KG1 (cell line): Measurements from ENCODE around the gene MAPKAP1.
"Not testable (repeated sequence)": the region's sequence is repeated elsewhere in the genome, so short reads cannot be mapped to it uniquely, and the experiment has no call there.

Source experiments
- DNase-seq: peaks from one replicate; lab custom pipeline; 2025; lab: John Stamatoyannopoulos, UW

Gene MAPKAP1

GRCh38 chr9:125730168-125730567 lies 23.2 kb upstream of the MAPKAP1 start:
- no peak for DNase-seq

- DNase-seq = no peak
Observed at GRCh38 chr9:125726456-125727132, 19.6 kb upstream of the MAPKAP1 start.

- DNase-seq = no peak
Observed at GRCh38 chr9:125707472-125707804, 430 bp upstream of the MAPKAP1 start.

DNA sequence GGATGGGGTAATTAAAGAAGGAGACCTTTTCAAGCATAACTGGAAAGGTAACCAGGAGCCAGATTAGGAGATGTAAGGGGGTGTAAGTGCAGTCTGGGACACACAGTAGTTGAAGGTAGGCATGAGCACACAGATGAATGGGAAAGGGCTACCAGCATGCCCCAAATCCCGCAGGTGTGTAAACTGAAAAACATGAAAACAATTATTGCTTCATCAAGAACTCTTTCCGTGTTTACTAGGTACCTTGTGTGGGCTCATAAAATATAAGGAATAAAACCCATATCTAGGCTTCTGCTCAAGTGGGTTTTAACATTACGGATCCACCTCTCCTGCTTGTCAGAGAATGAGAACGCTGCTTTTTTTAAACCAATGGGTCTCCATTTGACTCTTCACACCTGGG lies 1.1 kb downstream of the MAPKAP1 start:
- no peak for DNase-seq

GRCh38 chr9:125703662-125704061 lies 3.3 kb downstream of the MAPKAP1 start:
- no peak for DNase-seq

- DNase-seq = no peak
Observed at GRCh38 chr9:125701351-125701750, 5.7 kb downstream of the MAPKAP1 start.

GRCh38 chr9:125700791-125701190 lies 6.2 kb downstream of the MAPKAP1 start:
- DNase-seq = no peak

DNA sequence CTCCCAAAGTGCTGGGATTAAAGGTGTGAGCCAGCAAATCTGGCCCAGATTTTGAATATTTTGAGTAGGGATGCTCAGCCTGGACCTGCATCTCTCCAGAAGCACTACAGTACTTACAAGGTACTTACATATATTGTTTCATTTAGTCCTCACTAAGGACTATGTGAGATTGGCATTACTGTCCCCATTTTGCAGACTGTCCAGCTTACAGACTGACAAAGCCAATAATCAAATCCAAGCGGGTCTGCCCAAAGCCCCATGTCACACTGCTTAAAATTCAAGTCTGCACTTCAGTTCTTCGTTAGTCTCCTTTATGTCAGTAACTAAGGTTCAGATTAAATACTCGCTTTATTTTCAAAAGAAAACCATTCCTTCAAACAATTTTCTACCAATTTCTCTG lies 7.1 kb downstream of the MAPKAP1 start:
- DNase-seq = no peak

DNA sequence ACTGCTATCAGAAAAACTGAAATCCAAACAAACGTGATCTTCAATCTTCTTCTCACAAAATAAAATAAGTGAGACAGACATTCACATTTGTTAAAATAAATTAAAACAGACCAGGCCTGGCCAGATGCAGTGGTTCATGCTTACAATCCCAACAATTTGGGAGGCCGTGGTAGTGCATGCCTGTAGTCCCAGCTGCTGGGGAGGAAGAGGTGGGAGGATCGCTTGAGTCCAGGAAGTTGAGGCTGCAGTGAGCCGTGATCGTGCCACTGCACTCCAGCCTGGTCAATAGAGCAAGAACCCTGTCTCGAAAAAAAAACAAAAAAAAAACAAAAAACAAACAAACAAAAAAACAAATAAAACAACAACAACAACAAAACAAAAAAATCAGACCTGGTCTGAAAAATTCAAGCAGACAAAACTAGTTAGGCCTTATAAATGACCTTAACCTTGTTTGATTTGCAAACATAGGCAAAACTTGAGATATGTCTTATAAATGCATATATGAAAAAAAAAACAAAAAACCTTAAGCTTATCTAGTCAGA lies 10.8 kb downstream of the MAPKAP1 start:
- no peak for DNase-seq

GRCh38 chr9:125695548-125695947 lies 11.5 kb downstream of the MAPKAP1 start:
- DNase-seq = not testable (repeated sequence)

DNA sequence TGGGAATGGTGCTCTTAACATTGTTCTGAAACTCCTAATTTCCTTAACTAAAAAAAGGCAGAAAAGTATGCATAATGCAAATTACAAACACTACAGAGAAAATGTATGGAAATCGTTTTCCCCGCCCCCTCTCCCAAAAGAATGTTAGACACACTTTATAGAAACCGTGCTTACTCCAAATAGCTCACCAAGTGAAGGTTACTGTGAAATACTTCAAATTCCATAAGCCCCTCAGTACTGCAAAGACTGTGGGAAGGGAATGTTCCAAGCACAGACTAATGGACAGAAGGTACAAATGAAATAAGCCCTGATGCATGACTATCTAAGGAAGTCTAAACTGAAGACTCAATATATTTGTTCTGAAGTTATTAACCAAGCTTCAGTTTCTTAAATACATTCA lies 12.5 kb downstream of the MAPKAP1 start:
- no peak for DNase-seq

GRCh38 chr9:125693492-125693891 lies 13.5 kb downstream of the MAPKAP1 start:
- not testable (repeated sequence) for DNase-seq

DNA sequence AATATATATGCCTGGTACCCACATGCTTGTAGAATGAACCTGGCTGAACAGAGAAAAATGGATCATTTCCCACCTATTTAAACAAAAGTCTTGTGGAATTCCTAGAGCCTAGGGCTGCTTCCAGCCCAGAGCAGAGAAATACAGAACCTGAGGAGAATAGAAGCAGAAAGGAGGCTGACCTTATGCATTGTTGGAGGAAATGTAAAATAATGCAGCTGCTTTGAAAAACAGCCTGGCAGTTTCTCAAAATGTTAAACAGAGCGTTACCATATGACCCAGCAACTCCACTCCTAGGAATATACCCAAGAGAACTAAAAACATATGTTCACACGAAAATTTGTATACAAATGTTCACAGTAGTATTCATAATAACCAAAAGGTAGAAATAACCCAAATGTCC lies 15.1 kb downstream of the MAPKAP1 start:
- no peak for DNase-seq

- DNase-seq = no peak
Observed at GRCh38 chr9:125690679-125691078, 16.3 kb downstream of the MAPKAP1 start.

- no peak for DNase-seq
Observed at GRCh38 chr9:125687163-125687863, 19.7 kb downstream of the MAPKAP1 start.

DNA sequence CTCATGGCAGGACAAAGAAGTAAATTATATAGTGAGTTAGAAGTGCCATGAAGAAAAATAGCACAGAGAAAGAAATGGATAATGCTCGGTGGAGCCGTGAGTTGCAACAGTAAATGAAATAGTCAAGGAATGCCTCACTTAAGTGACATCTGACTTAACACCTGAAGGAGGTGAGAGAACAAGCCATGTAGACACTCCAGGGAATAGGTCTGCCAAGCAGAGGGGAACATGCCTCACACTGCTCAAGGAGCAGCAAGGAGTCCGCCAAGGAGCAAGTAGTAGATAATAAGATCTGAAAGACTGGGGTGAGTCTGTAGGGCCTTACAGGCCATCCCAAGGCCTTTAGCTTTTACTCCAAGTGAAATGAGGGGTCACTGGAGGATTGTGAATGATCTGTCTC lies 21.8 kb downstream of the MAPKAP1 start:
- DNase-seq = no peak

DNA sequence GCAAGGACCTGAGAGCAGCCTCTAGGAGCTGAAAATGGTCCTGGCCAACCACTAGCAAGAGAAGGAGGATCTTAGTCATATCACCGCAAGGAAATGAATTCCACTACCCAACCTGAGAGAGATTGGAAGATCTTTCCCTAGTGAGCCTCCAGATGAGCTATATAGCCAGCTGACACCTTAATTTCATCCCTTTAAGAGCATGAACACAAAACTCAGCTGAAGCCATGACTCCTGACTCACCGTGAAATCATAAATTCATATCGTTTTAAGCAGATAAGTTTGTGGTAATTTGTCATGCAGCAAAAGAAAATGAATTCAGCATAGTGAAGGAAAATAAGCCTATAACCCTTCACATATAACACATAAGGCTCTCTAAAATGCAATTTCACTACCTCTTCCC lies 23.5 kb downstream of the MAPKAP1 start:
- DNase-seq = no peak

- no peak for DNase-seq
Observed at GRCh38 chr9:125682340-125682739, 24.7 kb downstream of the MAPKAP1 start.

GRCh38 chr9:125681657-125682056 lies 25.4 kb downstream of the MAPKAP1 start:
- DNase-seq = no peak

GRCh38 chr9:125681086-125681622 lies 25.9 kb downstream of the MAPKAP1 start:
- no peak for DNase-seq

GRCh38 chr9:125680445-125680844 lies 26.6 kb downstream of the MAPKAP1 start:
- DNase-seq = no peak

GRCh38 chr9:125679597-125680189 lies 27.3 kb downstream of the MAPKAP1 start:
- no peak for DNase-seq
